H1 (cell line): Measurements from ENCODE around the gene YTHDC2. TPM values are rescaled to one million over a fixed set of nuclear protein-coding genes. Genes with fewer than 3 reads are reported as not detected.
A peak's percentile ranks its signal among the peaks of the same experiment; 100 is the strongest.

ENCODE experiments used
- BACH1 ChIP-seq: IDR thresholded peaks from 2 replicates; pipeline ENCODE4 v1.6.1; 2012; ENCODE audit warnings: low read length, improper control_type of control experiment
- NRF1 ChIP-seq: IDR thresholded peaks from 2 replicates; pipeline ENCODE4 v1.6.1; 2011; ENCODE audit warnings: mild to moderate bottlenecking, low read depth, low read length, improper control_type of control experiment
- PHF8 ChIP-seq: fragments of 200-600 bp; sonication (generic); conservative IDR thresholded peaks from 2 replicates; pipeline ENCODE4 v1.7.1; 2012; ENCODE audit warnings: low read depth, mild to moderate bottlenecking, inconsistent platforms, low read length, moderate library complexity
- TAF7 ChIP-seq: optimal IDR thresholded peaks from 2 replicates; pipeline ENCODE3; 2011; ENCODE audit warnings: low read depth, mild to moderate bottlenecking, inconsistent platforms, low read length, moderate library complexity, borderline replicate concordance
- polyA plus RNA-seq, 7 experiments: library from polyadenylated mRNA; depleted of rRNA in 3 of 7; stranded (reverse) in 5 of 7; unstranded in 2 of 7; fragments of >200 nt in 5 of 7; fragments of 200-250 nt in 2 of 7; gene quantifications; 1 replicate in 5 of 7; 2 replicates in 1 of 7; 4 replicates in 1 of 7; pipeline versions ENCODE4 v1.2.1 to v1.2.3, GENCODE V29; 2011 to 2013; ENCODE audit warnings: missing spikeins in 2 of 7, mixed read lengths in 2 of 7
- total RNA-seq: library from RNA; stranded (reverse); fragmentation: NEBNext Ultra II Directional; extraction: Animal tissue kit (Norgen Biotek cat#: 25700); gene quantifications from 2 replicates; pipeline ENCODE4 v1.2.1, GENCODE V29; 2021

YTHDC2 gene
- total and polyA plus RNA-seq, 2 of the 8 experiments (the other 6 are each of a cell fraction or from before 2014, with no cell fraction given), result 4.3 to 20.1 TPM

- peak; percentile 77 for TF ChIP-seq PHF8
- peak; percentile 31 for TF ChIP-seq TAF7
- no peak for TF ChIP-seq NRF1
- no peak for TF ChIP-seq BACH1
Observed at GRCh38 chr5:113513384-113514288, at the start of gene YTHDC2 (continued).
